GM12878 (cell line): ENCODE data around the gene MAFG. TPM values are rescaled to one million over a fixed set of nuclear protein-coding genes. Genes with fewer than 3 reads are reported as not detected.

Experiments
- ATAC-seq: fragments of 200-7000 bp; cut with Tn5 transposase; 3 replicates; pipeline ENCODE4 v1.9.1; 2020; ENCODE audit warnings: mild to moderate bottlenecking, moderate library complexity
- BruUV-seq: library from RNA; stranded (reverse); fragments of 400-500 nt; replicated peaks from 2 replicates; lab custom pipeline; 2021; lab: Mats Ljungman, UMichigan
- CTCF ChIA-PET: fragments of 300-600 bp; sonication (Branson Sonifier 250); formaldehyde crosslinking; extraction: SDS; loops from one replicate; lab custom pipeline; 2021; ENCODE audit warnings: inconsistent platforms; lab: Yijun Ruan, JAX
- POLR2A ChIA-PET: fragments of 350-600 bp; formaldehyde crosslinking; extraction: SDS; loops from one replicate; lab custom pipeline; 2021; ENCODE audit warnings: inconsistent platforms; lab: Charles Lee
- RAD21 ChIA-PET: fragments of 300-600 bp; sonication (Branson Sonifier 250); formaldehyde crosslinking; loops from one replicate; lab custom pipeline; 2023; ENCODE audit warnings: antibody characterized with exemption; ENCODE audit not compliant: unreplicated experiment; lab: Charles Lee
- SMC1A ChIA-PET: fragments of 300-600 bp; sonication (Branson Sonifier 250); formaldehyde crosslinking; loops from one replicate; lab custom pipeline; 2023; ENCODE audit not compliant: unreplicated experiment, uncharacterized antibody; lab: Charles Lee
- DNase-seq: peaks from one replicate; pipeline ENCODE4 v3.0.0-alpha.2; 2011; ENCODE audit warnings: low read depth, low spot score
- FAIRE-seq: peaks from 3 replicates; lab custom pipeline; 2011; peaks lifted over from hg19 to GRCh38; lab: Jason Lieb, UNC
- H2AFZ ChIP-seq: 2 replicates; pipeline ENCODE4 v1.6.0; 2011; ENCODE audit warnings: low read depth, low read length, control low read depth; ENCODE audit not compliant: control insufficient read depth
- H3K27ac ChIP-seq: 2 replicates; pipeline ENCODE4 v1.5.1; 2011; ENCODE audit warnings: control low read depth; ENCODE audit not compliant: control insufficient read depth, insufficient read depth
- H3K27me3 ChIP-seq, 2 experiments: replicated peaks in 1 of 2; 2 replicates each; pipeline versions ENCODE4 v1.6.0 to v1.6.1; 2011; ENCODE audit warnings: low read length in 1 of 2; ENCODE audit not compliant: control insufficient read depth in 2 of 2, insufficient read depth in 2 of 2
- H3K36me3 ChIP-seq, 2 experiments: 2 replicates each; pipeline ENCODE4 v1.5.1; 2011; ENCODE audit warnings: low read length in 1 of 2; ENCODE audit not compliant: control insufficient read depth in 2 of 2, insufficient read depth in 2 of 2
- H3K4me1 ChIP-seq: 2 replicates; pipeline ENCODE4 v1.6.1; 2011; ENCODE audit warnings: mild to moderate bottlenecking, low read length, moderate library complexity, mixed read lengths; ENCODE audit not compliant: control insufficient read depth, insufficient read depth
- H3K4me2 ChIP-seq: 2 replicates; pipeline ENCODE4 v1.6.0; 2011; ENCODE audit warnings: control low read depth; ENCODE audit not compliant: control insufficient read depth, insufficient read depth
- H3K4me3 ChIP-seq: fragments of 200-600 bp; sonication (generic); 2 replicates; pipeline ENCODE4 v1.5.1; 2016
- H3K79me2 ChIP-seq: 2 replicates; pipeline ENCODE4 v1.6.0; 2011; ENCODE audit warnings: low read length; ENCODE audit not compliant: control insufficient read depth, insufficient read depth
- H3K9ac ChIP-seq: 2 replicates; pipeline ENCODE4 v1.8.0; 2011; ENCODE audit warnings: low read length, control low read depth, mixed read lengths; ENCODE audit not compliant: control insufficient read depth, insufficient read depth
- H3K9me3 ChIP-seq: replicated peaks from 3 replicates; pipeline ENCODE4 v1.5.1; 2011; ENCODE audit warnings: mild to moderate bottlenecking, low read length; ENCODE audit not compliant: control insufficient read depth, insufficient read depth
- H4K20me1 ChIP-seq: 2 replicates; pipeline ENCODE4 v1.6.0; 2011; ENCODE audit not compliant: control insufficient read depth, insufficient read depth
- SUZ12 ChIP-seq: fragments of 200-600 bp; sonication (generic); IDR thresholded peaks from one replicate; pipeline ENCODE4 v1.6.1; 2018; ENCODE audit warnings: antibody characterized with exemption, mild to moderate bottlenecking; ENCODE audit not compliant: unreplicated experiment
- WGBS: methylation state at CpG from one replicate; pipeline ENCODE4 v1.1.6; 2016; ENCODE audit warnings: low lambda C conversion rate; ENCODE audit not compliant: insufficient replicate concordance, insufficient coverage; ENCODE audit errors: missing lambda C conversion rate; 5-methylcytosine and 5-hydroxymethylcytosine counted together
- in situ Hi-C: fragments of 300-500 bp; cut with MboI; formaldehyde crosslinking; loops from 9 replicates; pipeline ENCODE4 v1.14.3; 2018; ENCODE audit warnings: mixed read lengths
- intact Hi-C: fragments of 100-400 bp; cut with micrococcal nuclease; formaldehyde crosslinking; loops from one replicate; pipeline ENCODE4 v1.14.2; 2022; ENCODE audit not compliant: unreplicated experiment
- polyA plus RNA-seq, 11 experiments: library from polyadenylated mRNA; depleted of rRNA in 4 of 11; unstranded in 6 of 11; stranded (reverse) in 5 of 11; fragments of >200 nt; fragmentation: Nextera tagmentation in 4 of 11; fragmentation: Illumina TruSeq in 1 of 11; extraction: Ambion mirVana in 4 of 11; extraction: Trizol in 1 of 11; gene quantifications; 1 replicate in 1 of 11; 2 replicates in 10 of 11; pipeline versions ENCODE4 v1.2.1 to v1.2.3, GENCODE V29; 2011 to 2016; ENCODE audit warnings: inconsistent platforms in 2 of 11, missing spikeins in 2 of 11, low read depth in 1 of 11
- total RNA-seq, 4 experiments: library from RNA; depleted of rRNA in 3 of 4; stranded (reverse); fragments of >200 nt in 3 of 4; fragmentation: Illumina TruSeq in 1 of 4; extraction: Trizol in 1 of 4; gene quantifications; 2 replicates each; pipeline versions ENCODE4 v1.2.1 to v1.2.3, GENCODE V29; 2013 to 2021
- TF ChIP-seq, protein P1 (sequence below): fragments of 150-350 bp; IDR thresholded peaks from 2 replicates; pipeline ENCODE4 v1.6.1; 2016; ENCODE audit warnings: low read depth, low read length
- TF ChIP-seq, protein P2 (sequence below): fragments of 450-650 bp; formaldehyde crosslinking; IDR thresholded peaks from 2 replicates; pipeline ENCODE4 v1.5.0; 2022; ENCODE audit warnings: mild to moderate bottlenecking, missing genetic modification characterization

Gene MAFG
- total and polyA plus RNA-seq, 10 of the 15 experiments (the other 5 are each of a cell fraction or from before 2014, with no cell fraction given): 0.48 to 20.1 (median 7.6) TPM

DNA sequence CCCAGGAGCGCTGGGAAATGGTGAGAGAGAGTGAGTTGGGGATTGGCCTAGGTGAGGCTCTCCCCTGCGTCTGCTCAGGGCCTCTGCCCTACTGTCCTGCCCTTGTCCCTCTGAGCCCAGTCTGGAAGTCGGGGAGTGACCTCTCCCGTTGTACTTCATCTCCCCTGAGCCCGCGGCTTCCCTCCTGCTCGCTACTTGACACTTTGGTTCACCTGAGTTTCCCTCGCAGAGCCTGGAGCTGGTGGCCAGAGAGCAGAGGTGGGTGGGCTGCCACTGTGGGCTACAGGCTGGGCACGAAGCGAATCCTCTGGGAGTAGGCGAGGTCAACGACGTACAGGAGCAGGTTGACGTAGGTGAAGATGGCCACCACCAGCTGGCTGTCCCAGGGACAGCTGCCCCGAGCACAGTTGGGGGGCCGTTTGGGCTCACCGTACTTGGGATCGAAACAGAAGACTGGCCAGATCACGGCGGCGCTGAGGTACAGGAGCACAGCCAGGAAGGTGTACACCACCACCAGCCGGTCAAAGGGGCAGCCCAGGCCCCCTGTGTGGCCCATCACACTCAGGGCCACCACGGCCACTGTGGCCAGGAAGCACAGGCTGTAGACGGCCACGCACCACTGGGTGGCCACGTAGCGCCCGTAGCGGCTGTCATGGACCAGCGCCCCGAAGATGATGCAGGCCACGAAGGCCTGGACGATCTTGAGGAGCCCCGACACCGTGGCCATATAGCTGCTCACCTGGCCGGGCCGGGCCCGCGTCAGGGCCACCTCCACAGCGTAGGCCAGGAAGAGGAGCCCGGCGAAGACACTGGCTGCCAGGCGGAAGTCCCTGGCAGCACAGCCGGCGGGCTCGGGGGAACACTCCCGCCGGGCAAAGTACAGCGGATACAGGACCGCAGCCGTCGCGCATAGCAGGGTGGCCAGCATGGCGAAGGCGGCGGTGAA, 13.3 kb upstream of the MAFG start:
- Histone ChIP-seq H3K4me2 (no peak overlapping the region), H3K79me2 (peaks cover 10% of the 10 kb centered on the region), H3K9me3 (no peaks in the 10 kb centered on the region), H3K4me3 (no peak overlapping the region), H3K4me1 (no peaks in the 10 kb centered on the region), H3K36me3 (no peaks in the 10 kb centered on the region), H3K27me3 (no peaks in the 10 kb centered on the region), H2AFZ (no peak overlapping the region), H4K20me1 (no peaks in the 10 kb centered on the region), H3K27ac (no peak overlapping the region), H3K9ac (no peak overlapping the region)
- ChIA-PET CTCF (no interaction called here), RAD21 (no interaction called here), POLR2A (no interaction called here), SMC1A (no interaction called here)
- no peak for FAIRE-seq
- DNase-seq: no peak
- no peak for ATAC-seq
- in situ Hi-C loops (no loop called here), intact Hi-C loops (no loop called here)
- TF ChIP-seq, protein P1, sequence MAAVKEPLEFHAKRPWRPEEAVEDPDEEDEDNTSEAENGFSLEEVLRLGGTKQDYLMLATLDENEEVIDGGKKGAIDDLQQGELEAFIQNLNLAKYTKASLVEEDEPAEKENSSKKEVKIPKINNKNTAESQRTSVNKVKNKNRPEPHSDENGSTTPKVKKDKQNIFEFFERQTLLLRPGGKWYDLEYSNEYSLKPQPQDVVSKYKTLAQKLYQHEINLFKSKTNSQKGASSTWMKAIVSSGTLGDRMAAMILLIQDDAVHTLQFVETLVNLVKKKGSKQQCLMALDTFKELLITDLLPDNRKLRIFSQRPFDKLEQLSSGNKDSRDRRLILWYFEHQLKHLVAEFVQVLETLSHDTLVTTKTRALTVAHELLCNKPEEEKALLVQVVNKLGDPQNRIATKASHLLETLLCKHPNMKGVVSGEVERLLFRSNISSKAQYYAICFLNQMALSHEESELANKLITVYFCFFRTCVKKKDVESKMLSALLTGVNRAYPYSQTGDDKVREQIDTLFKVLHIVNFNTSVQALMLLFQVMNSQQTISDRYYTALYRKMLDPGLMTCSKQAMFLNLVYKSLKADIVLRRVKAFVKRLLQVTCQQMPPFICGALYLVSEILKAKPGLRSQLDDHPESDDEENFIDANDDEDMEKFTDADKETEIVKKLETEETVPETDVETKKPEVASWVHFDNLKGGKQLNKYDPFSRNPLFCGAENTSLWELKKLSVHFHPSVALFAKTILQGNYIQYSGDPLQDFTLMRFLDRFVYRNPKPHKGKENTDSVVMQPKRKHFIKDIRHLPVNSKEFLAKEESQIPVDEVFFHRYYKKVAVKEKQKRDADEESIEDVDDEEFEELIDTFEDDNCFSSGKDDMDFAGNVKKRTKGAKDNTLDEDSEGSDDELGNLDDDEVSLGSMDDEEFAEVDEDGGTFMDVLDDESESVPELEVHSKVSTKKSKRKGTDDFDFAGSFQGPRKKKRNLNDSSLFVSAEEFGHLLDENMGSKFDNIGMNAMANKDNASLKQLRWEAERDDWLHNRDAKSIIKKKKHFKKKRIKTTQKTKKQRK: no peak
- no peak for TF ChIP-seq SUZ12
- TF ChIP-seq, protein P2, sequence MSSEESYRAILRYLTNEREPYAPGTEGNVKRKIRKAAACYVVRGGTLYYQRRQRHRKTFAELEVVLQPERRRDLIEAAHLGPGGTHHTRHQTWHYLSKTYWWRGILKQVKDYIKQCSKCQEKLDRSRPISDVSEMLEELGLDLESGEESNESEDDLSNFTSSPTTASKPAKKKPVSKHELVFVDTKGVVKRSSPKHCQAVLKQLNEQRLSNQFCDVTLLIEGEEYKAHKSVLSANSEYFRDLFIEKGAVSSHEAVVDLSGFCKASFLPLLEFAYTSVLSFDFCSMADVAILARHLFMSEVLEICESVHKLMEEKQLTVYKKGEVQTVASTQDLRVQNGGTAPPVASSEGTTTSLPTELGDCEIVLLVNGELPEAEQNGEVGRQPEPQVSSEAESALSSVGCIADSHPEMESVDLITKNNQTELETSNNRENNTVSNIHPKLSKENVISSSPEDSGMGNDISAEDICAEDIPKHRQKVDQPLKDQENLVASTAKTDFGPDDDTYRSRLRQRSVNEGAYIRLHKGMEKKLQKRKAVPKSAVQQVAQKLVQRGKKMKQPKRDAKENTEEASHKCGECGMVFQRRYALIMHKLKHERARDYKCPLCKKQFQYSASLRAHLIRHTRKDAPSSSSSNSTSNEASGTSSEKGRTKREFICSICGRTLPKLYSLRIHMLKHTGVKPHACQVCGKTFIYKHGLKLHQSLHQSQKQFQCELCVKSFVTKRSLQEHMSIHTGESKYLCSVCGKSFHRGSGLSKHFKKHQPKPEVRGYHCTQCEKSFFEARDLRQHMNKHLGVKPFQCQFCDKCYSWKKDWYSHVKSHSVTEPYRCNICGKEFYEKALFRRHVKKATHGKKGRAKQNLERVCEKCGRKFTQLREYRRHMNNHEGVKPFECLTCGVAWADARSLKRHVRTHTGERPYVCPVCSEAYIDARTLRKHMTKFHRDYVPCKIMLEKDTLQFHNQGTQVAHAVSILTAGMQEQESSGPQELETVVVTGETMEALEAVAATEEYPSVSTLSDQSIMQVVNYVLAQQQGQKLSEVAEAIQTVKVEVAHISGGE (CRISPR knock-in tag): no peak
- 72% methylated on average over 56 of the region's 56 CpGs for WGBS
- no TSS peak for BruUV-seq
